ENCODE data around the gene AKAP9. TPM values are rescaled to one million over a fixed set of nuclear protein-coding genes. Genes with fewer than 3 reads are reported as not detected.
"Not testable (repeated sequence)": the region's sequence is repeated elsewhere in the genome, so short reads cannot be mapped to it uniquely, and the experiment has no call there.

AKAP9 gene
- total RNA-seq, 4 donors from 2014 or later: 49.7 to 82.6 (median 55.8) TPM

DNA sequence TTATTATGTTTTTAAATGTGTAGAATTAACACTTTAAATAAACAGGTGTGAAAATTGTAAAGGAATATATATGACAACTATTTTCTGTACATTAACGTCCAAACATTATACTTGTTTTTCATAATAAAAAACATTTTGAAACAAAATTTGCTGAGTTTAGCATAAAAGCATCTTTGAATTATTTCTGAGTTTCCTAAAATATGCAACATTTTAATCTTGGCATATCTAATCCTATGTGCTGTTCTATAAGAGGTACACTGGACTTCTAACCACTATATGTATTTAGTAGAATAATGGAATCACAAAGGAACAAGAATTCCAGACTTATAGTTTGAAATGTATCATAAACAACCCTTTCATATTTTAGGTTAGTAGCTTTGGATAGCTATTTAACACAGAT is 16.6 kb downstream of the AKAP9 start:
- no peaks in the 10 kb centered on the region for H3K4me1 ChIP-seq
- DNase-seq: no peak
- intact Hi-C loops (cut with DNase I): no loop called here
- TF ChIP-seq, protein P1, sequence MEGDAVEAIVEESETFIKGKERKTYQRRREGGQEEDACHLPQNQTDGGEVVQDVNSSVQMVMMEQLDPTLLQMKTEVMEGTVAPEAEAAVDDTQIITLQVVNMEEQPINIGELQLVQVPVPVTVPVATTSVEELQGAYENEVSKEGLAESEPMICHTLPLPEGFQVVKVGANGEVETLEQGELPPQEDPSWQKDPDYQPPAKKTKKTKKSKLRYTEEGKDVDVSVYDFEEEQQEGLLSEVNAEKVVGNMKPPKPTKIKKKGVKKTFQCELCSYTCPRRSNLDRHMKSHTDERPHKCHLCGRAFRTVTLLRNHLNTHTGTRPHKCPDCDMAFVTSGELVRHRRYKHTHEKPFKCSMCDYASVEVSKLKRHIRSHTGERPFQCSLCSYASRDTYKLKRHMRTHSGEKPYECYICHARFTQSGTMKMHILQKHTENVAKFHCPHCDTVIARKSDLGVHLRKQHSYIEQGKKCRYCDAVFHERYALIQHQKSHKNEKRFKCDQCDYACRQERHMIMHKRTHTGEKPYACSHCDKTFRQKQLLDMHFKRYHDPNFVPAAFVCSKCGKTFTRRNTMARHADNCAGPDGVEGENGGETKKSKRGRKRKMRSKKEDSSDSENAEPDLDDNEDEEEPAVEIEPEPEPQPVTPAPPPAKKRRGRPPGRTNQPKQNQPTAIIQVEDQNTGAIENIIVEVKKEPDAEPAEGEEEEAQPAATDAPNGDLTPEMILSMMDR (IDR thresholded peaks at IDR 0.05): no peak
- TF ChIP-seq POLR2A (IDR thresholded peaks at IDR 0.05): no peak
- WGBS, 2 donors: 86 to 92% methylated on average over 1 of the region's 1 CpG
- no peak overlapping the region for H3K4me3 ChIP-seq
- no peaks in the 10 kb centered on the region for H3K9me3 ChIP-seq
- no peaks in the 10 kb centered on the region for H3K27me3 ChIP-seq
- peaks cover 0 to 7% (median 0%) of the 10 kb centered on the region in 3 donors for H3K36me3 ChIP-seq
- H3K27ac ChIP-seq: no peak overlapping the region

DNA sequence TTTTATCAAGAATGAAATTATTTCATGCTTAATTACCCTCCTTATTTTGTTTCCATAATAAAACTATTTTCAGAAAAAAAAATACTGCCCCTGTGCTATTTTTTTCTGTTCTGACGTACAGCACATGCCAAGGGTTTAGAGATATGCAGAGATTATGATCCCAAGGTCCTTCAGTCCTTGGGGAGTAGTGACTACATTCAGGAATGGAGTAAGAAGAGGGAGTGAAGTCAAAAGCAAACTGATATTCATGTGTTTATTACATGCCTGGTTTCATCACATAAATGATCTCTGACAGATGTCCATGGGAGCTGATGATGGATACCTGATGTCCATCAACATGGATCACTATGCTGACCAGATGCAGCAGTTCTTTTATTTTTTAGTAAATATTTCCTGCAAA is 17.2 kb downstream of the AKAP9 start:
- Histone ChIP-seq H3K27me3 (no peaks in the 10 kb centered on the region), H3K9me3 (no peaks in the 10 kb centered on the region), H3K4me3 (no peak overlapping the region), H3K27ac (no peak overlapping the region), H3K36me3 (peaks cover 0 to 7% (median 0%) of the 10 kb centered on the region in 3 donors), H3K4me1 (no peaks in the 10 kb centered on the region)
- intact Hi-C loops (cut with DNase I): no loop called here
- TF ChIP-seq POLR2A (IDR thresholded peaks at IDR 0.05): no peak
- TF ChIP-seq, protein P1 (IDR thresholded peaks at IDR 0.05): no peak
- 56 to 86% methylated on average over 1 of the region's 1 CpG for WGBS, 2 donors
- DNase-seq: no peak

DNA sequence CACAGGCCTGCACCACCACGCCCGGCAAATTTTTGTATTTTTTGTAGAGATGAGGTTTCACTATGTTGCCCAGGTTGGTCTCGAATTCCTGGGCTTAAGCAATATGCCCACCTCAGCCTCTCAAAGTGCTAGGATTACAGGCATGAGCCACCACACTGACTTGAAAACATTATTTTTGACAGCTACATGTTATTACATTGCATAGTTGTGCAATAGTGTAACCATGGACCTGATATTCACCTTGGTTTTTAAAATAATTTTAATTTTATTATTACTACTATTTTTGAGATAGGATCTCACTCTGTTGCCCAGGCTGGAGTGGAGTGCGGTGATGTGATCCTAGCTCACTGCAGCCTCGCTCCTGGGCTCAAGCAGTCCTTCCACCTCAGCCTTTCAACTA is 18.4 kb downstream of the AKAP9 start:
- intact Hi-C loops (cut with DNase I): no loop called here
- Histone ChIP-seq H3K36me3 (peaks cover 0 to 7% (median 0%) of the 10 kb centered on the region in 3 donors), H3K9me3 (no peaks in the 10 kb centered on the region), H3K4me3 (no peak overlapping the region), H3K27ac (no peak overlapping the region), H3K4me1 (no peaks in the 10 kb centered on the region), H3K27me3 (no peaks in the 10 kb centered on the region)
- 58 to 75% methylated on average over 5 of the region's 5 CpGs for WGBS, 2 donors
- DNase-seq: no peak
- TF ChIP-seq POLR2A (IDR thresholded peaks at IDR 0.05): no peak
- TF ChIP-seq, protein P1 (IDR thresholded peaks at IDR 0.05): no peak

DNA sequence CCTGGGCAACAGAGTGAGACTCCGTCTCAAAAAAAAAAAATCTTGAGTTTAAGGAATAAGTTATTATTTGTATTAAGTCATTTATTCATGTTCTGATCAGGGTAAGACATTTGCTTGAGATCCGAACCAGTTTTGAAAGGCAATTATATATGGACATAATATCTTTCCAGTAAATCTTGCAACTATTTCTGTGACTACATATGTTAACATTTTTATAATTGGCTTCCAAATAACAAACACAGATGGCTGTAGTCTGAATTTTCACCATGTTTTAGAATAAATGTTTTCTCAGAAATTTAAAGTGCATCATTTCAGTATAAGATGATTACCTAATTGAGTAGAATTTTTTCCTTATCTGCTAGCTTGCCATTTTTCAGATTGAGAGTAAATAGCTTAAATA is 21.2 kb downstream of the AKAP9 start:
- no peak for TF ChIP-seq POLR2A (IDR thresholded peaks at IDR 0.05)
- no peak for DNase-seq
- Histone ChIP-seq H3K27me3 (no peaks in the 10 kb centered on the region), H3K36me3 (no peaks in the 10 kb centered on the region), H3K27ac (no peak overlapping the region), H3K4me3 (no peak overlapping the region), H3K4me1 (no peaks in the 10 kb centered on the region), H3K9me3 (no peaks in the 10 kb centered on the region)
- intact Hi-C loops (cut with DNase I): no loop called here
- 90 to 91% methylated on average over 2 of the region's 2 CpGs for WGBS, 2 donors

DNA sequence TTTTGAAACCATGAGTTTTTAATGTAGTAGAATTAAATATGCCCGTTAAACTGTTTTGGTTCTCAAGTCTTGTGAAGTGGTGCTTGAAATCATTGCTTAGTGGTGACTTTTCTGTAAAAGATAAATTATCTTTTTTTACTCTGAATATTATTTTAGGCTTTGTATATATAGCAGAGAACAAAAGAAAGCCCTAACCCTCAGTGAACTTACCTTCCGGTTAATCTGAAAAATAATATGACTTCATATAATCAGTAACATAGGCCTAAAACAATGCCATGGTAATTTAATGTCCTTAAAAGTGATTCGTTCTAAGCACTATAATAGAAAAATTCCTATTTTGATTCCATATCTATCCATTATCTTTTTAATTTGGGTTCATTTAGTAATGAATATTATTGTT is 21.8 kb downstream of the AKAP9 start:
- WGBS, 2 donors: 84 to 86% methylated on average over 3 of the region's 3 CpGs

DNA sequence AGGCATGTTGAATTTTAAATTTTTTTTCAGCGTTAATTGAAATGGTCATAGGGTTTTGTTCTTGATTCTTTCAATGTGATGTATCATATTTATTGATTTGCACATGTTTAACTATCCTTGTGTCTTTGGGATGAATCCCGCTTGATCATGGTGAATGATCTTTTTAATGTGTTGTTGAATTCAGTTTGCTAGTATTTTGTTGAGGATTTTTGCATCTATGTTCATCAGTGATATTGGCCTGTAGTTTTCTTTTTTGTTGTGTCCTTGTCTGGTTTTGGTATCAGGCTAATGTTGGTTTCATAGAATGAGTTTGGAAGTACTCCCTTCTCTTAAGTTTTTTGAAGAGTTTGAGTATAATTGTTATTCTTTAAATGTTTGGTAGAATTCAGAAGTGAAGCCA is 26.9 kb downstream of the AKAP9 start:
- H3K27me3 ChIP-seq; H3K36me3 ChIP-seq; H3K9me3 ChIP-seq; H3K4me3 ChIP-seq; H3K27ac ChIP-seq; intact Hi-C loops (cut with DNase I); DNase-seq: not testable (repeated sequence)
- H3K4me1 ChIP-seq: peaks cover 0 to 14% (median 0%) of the 10 kb centered on the region in 3 donors
- whole genome bisulfite sequencing, 2 donors: 97 to 100% methylated on average over 2 of the region's 2 CpGs

More for the DNA sequence above, 21.8 kb downstream of the AKAP9 start:
- no peak overlapping the region for H3K27ac ChIP-seq
- H3K4me3 ChIP-seq: no peak overlapping the region
- intact Hi-C loops (cut with DNase I): no loop called here
- TF ChIP-seq, protein P1 (IDR thresholded peaks at IDR 0.05): no peak
- TF ChIP-seq POLR2A (IDR thresholded peaks at IDR 0.05): no peak
- no peak for DNase-seq
- H3K36me3 ChIP-seq: no peaks in the 10 kb centered on the region
- H3K4me1 ChIP-seq: no peaks in the 10 kb centered on the region
- H3K27me3 ChIP-seq: no peaks in the 10 kb centered on the region
- no peaks in the 10 kb centered on the region for H3K9me3 ChIP-seq

Data from esophagus squamous epithelium (tissue), 5 donors.